WTC11 (cell line): ENCODE measurements around the gene LYAR. TPM values are rescaled to one million over a fixed set of nuclear protein-coding genes. Genes with fewer than 3 reads are reported as not detected.
A peak's percentile ranks its signal among the peaks of the same experiment; 100 is the strongest.
"Not testable (repeated sequence)": the region's sequence is repeated elsewhere in the genome, so short reads cannot be mapped to it uniquely, and the experiment has no call there.

Source experiments
- ATAC-seq: fragments of 200-7000 bp; cut with Tn5 transposase; 2 replicates; pipeline ENCODE4 v1.10.0; 2021; ENCODE audit warnings: mild to moderate bottlenecking, moderate library complexity
- CTCF ChIA-PET: fragments of 300-600 bp; sonication (Branson Sonifier 250); formaldehyde crosslinking; loops from one replicate; lab custom pipeline; 2021; ENCODE audit warnings: antibody characterized with exemption; lab: Charles Lee
- POLR2A ChIA-PET: fragments of 350-600 bp; sonication (Branson Sonifier 250); formaldehyde crosslinking; loops from one replicate; lab custom pipeline; 2021; ENCODE audit warnings: antibody characterized with exemption; lab: Charles Lee
- DNase-seq: peaks from one replicate; pipeline ENCODE4 v3.0.0; 2021; ENCODE audit warnings: low spot score
- H3K27ac Mint-ChIP-seq: 2 replicates; pipeline ENCODE4 v1.8.0; 2021; ENCODE audit warnings: mixed read lengths
- H3K27me3 Mint-ChIP-seq: 2 replicates; pipeline ENCODE4 v1.8.0; 2021; ENCODE audit warnings: low read depth, mild to moderate bottlenecking, moderate library complexity, mixed read lengths
- H3K36me3 Mint-ChIP-seq: 2 replicates; pipeline ENCODE4 v1.8.0; 2021; ENCODE audit warnings: mixed read lengths
- H3K4me1 Mint-ChIP-seq: 2 replicates; pipeline ENCODE4 v1.8.0; 2022; ENCODE audit warnings: mixed read lengths
- H3K4me3 Mint-ChIP-seq: 2 replicates; pipeline ENCODE4 v1.8.0; 2021; ENCODE audit warnings: mild to moderate bottlenecking, moderate library complexity, mixed read lengths
- H3K9me3 Mint-ChIP-seq: 2 replicates; pipeline ENCODE4 v1.8.0; 2021; ENCODE audit warnings: mixed read lengths
- CREB1 ChIP-seq: sonication (generic); formaldehyde crosslinking; IDR thresholded peaks from 2 replicates; pipeline ENCODE4 v1.8.0; 2023; ENCODE audit warnings: mild to moderate bottlenecking, missing genetic modification reagents
- ELF4 ChIP-seq: sonication (generic); formaldehyde crosslinking; IDR thresholded peaks from 2 replicates; pipeline ENCODE4 v1.8.1; 2022; ENCODE audit warnings: low read depth, mild to moderate bottlenecking, moderate library complexity, missing genetic modification reagents
- FOXJ3 ChIP-seq: sonication (generic); formaldehyde crosslinking; IDR thresholded peaks from 2 replicates; pipeline ENCODE4 v1.9.0; 2021; ENCODE audit warnings: missing genetic modification reagents, mild to moderate bottlenecking, borderline replicate concordance
- FOXP4 ChIP-seq: sonication (generic); formaldehyde crosslinking; IDR thresholded peaks from 2 replicates; pipeline ENCODE4 v1.8.0; 2022; ENCODE audit warnings: mild to moderate bottlenecking, missing genetic modification reagents
- HMGXB4 ChIP-seq: sonication (generic); formaldehyde crosslinking; IDR thresholded peaks from 2 replicates; pipeline ENCODE4 v1.8.1; 2023; ENCODE audit warnings: mild to moderate bottlenecking, moderate library complexity, missing genetic modification reagents
- IRF2 ChIP-seq: sonication (generic); formaldehyde crosslinking; IDR thresholded peaks from 2 replicates; pipeline ENCODE4 v1.8.0; 2022; ENCODE audit warnings: low read depth, missing genetic modification reagents, borderline replicate concordance
- JAZF1 ChIP-seq: fragments of 250-450 bp; sonication (Bioruptor Pico); IDR thresholded peaks from 2 replicates; pipeline ENCODE4 v1.9.0; 2021; ENCODE audit warnings: moderate library complexity, mild to moderate bottlenecking, inconsistent platforms
- JUN ChIP-seq: sonication (generic); formaldehyde crosslinking; IDR thresholded peaks from 2 replicates; pipeline ENCODE4 v1.8.0; 2023; ENCODE audit warnings: mild to moderate bottlenecking, missing genetic modification reagents
- NFE2L1 ChIP-seq: sonication (generic); formaldehyde crosslinking; IDR thresholded peaks from 2 replicates; pipeline ENCODE4 v1.8.1; 2023; ENCODE audit warnings: missing genetic modification reagents
- OVOL2 ChIP-seq: fragments of 250-450 bp; sonication (Bioruptor Pico); IDR thresholded peaks from 2 replicates; pipeline ENCODE4 v1.9.0; 2021; ENCODE audit warnings: mild to moderate bottlenecking, borderline replicate concordance
- PRRX2 ChIP-seq: fragments of 250-450 bp; sonication (Bioruptor Pico); IDR thresholded peaks from 2 replicates; pipeline ENCODE4 v1.8.0; 2021; ENCODE audit warnings: mild to moderate bottlenecking
- RELA ChIP-seq: sonication (generic); formaldehyde crosslinking; IDR thresholded peaks from 2 replicates; pipeline ENCODE4 v1.8.1; 2022; ENCODE audit warnings: missing genetic modification reagents, mild to moderate bottlenecking, borderline replicate concordance
- SMAD4 ChIP-seq: sonication (generic); formaldehyde crosslinking; IDR thresholded peaks from 2 replicates; pipeline ENCODE4 v1.8.0; 2022; ENCODE audit warnings: mild to moderate bottlenecking, missing genetic modification reagents
- SOX15 ChIP-seq: fragments of 250-450 bp; sonication (Bioruptor Pico); IDR thresholded peaks from 2 replicates; pipeline ENCODE4 v1.9.0; 2021; ENCODE audit warnings: mild to moderate bottlenecking
- STAT6 ChIP-seq: sonication (generic); formaldehyde crosslinking; conservative IDR thresholded peaks from 2 replicates; pipeline ENCODE4 v1.8.1; 2023; ENCODE audit warnings: mild to moderate bottlenecking, low read depth, missing genetic modification reagents, moderate library complexity
- ZNF396 ChIP-seq: fragments of 250-450 bp; sonication (Bioruptor Pico); IDR thresholded peaks from 2 replicates; pipeline ENCODE4 v1.8.0; 2021; ENCODE audit warnings: mild to moderate bottlenecking, moderate library complexity, borderline replicate concordance
- ZNF512 ChIP-seq: sonication (generic); formaldehyde crosslinking; IDR thresholded peaks from 2 replicates; pipeline ENCODE4 v1.8.1; 2022; ENCODE audit warnings: missing genetic modification reagents, borderline replicate concordance
- total RNA-seq: library from RNA; stranded (reverse); gene quantifications from 3 replicates; pipeline ENCODE4 v1.2.3, GENCODE V29; 2021
- TF ChIP-seq, protein P1 (sequence below): fragments of 250-450 bp; sonication (Bioruptor Pico); IDR thresholded peaks from 2 replicates; pipeline ENCODE4 v1.9.0; 2021; ENCODE audit warnings: moderate library complexity, mild to moderate bottlenecking, inconsistent platforms, borderline replicate concordance
- TF ChIP-seq, protein P2 (sequence below): fragments of 250-450 bp; sonication (Bioruptor Pico); IDR thresholded peaks from 2 replicates; pipeline ENCODE4 v1.9.0; 2021; ENCODE audit warnings: mild to moderate bottlenecking

The LYAR gene
- total RNA-seq, 1 experiment from 2014 or later: 36.8 TPM

- no peak overlapping the region for H3K27ac Mint-ChIP-seq
- POLR2A ChIA-PET: no interaction called here
- no peaks in the 10 kb centered on the region for H3K9me3 Mint-ChIP-seq
- CTCF ChIA-PET: no interaction called here
- H3K27me3 Mint-ChIP-seq: peaks cover 8% of the 10 kb centered on the region
- no peak for DNase-seq
- peaks cover 11% of the 10 kb centered on the region for H3K36me3 Mint-ChIP-seq
- peak overlapping the region; percentile 24; the same call in 1 of the 2 replicates for H3K4me3 Mint-ChIP-seq
- no peak for ATAC-seq
- TF ChIP-seq FOXJ3 (CRISPR knock-in tag): no peak
- no peak for TF ChIP-seq JUN (CRISPR knock-in tag)
- TF ChIP-seq STAT6 (CRISPR knock-in tag): no peak
- no peak for TF ChIP-seq PRRX2 (CRISPR knock-in tag)
- TF ChIP-seq OVOL2 (CRISPR knock-in tag): no peak
- TF ChIP-seq CREB1 (CRISPR knock-in tag): no peak
- no peak for TF ChIP-seq ELF4 (CRISPR knock-in tag)
- no peak for TF ChIP-seq SOX15 (CRISPR knock-in tag)
- no peak for TF ChIP-seq SMAD4
- TF ChIP-seq, protein P1, sequence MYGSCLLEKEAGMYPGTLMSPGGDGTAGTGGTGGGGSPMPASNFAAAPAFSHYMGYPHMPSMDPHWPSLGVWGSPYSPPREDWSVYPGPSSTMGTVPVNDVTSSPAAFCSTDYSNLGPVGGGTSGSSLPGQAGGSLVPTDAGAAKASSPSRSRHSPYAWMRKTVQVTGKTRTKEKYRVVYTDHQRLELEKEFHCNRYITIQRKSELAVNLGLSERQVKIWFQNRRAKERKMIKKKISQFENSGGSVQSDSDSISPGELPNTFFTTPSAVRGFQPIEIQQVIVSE: no peak
- no peak for TF ChIP-seq FOXP4 (CRISPR knock-in tag)
- TF ChIP-seq, protein P2, sequence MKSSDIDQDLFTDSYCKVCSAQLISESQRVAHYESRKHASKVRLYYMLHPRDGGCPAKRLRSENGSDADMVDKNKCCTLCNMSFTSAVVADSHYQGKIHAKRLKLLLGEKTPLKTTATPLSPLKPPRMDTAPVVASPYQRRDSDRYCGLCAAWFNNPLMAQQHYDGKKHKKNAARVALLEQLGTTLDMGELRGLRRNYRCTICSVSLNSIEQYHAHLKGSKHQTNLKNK (CRISPR knock-in tag): no peak
- no peak for TF ChIP-seq ZNF512 (CRISPR knock-in tag)
- TF ChIP-seq HMGXB4 (CRISPR knock-in tag): no peak
- TF ChIP-seq IRF2: no peak
- no peak for TF ChIP-seq JAZF1 (CRISPR knock-in tag)
- no peak for TF ChIP-seq NFE2L1 (CRISPR knock-in tag)
- TF ChIP-seq ZNF396 (CRISPR knock-in tag): no peak
- TF ChIP-seq RELA (CRISPR knock-in tag): no peak
- peaks cover 14% of the 10 kb centered on the region for H3K4me1 Mint-ChIP-seq
Observed at GRCh38 chr4:4249866-4250265, 40.1 kb downstream of the LYAR start.

DNA sequence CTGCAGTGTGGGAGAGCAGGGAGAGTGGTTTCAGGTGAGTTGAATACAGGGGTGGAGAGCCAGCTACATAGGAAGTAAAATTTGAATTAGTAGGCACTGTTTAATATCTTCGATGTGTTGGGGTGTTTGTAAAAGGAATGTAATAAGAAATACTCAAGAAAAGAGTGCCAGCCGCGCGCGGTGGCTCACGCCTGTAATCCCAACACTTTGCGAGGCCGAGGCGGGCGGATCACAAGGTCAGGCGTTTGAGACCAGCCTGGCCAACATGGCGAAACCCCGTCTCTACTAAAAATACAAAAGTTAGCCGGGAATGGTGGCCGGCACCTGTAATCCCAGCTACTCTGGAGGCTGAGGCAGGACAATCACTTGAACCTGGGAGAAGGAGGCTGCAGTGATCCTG lies 40.6 kb downstream of the LYAR start:
- H3K27me3 Mint-ChIP-seq, DNase-seq, POLR2A ChIA-PET, H3K9me3 Mint-ChIP-seq, ATAC-seq: not testable (repeated sequence)
- H3K27ac Mint-ChIP-seq: peak overlapping the region; percentile 99; the same call in 1 of the 2 replicates
- peaks cover 14% of the 10 kb centered on the region for H3K4me1 Mint-ChIP-seq
- peaks cover 15% of the 10 kb centered on the region for H3K36me3 Mint-ChIP-seq
- peak overlapping the region; percentile 97 for H3K4me3 Mint-ChIP-seq
- CTCF ChIA-PET: interaction anchor here (1.9 kb wide), 1 partner anchor 78 kb away, joined by 6 read pairs; no protein-coding TSS in a partner anchor
